ENCODE measurements around the gene GALNT18.

DNA sequence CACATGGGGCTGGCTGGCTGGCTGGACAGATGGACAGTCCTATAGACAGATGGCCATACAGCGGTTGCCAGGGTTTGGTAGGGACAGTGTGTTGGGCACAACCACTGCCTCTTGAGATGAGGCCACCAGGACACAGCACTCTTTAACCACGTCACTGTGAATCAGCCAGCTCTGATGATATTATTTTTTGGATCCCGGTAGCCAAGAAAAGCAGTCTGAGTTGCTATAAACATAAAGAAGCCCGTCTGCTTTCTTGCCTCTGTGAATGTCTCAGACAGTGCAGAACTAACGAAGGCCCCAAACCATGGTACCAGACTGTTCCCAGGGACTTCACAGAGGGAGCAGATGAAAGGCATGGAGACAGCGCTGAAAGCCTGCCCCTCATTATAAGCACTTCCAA is 152.9 kb downstream of the GALNT18 start:
- no peak for TF ChIP-seq CTCF (conservative IDR thresholded peaks at IDR 0.05; ENCODE audit: low read length)
- TF ChIP-seq EZH2phosphoT487 (IDR thresholded peaks at IDR 0.05; ENCODE audit: borderline replicate concordance, low read depth, low read length), result no peak

Measured in OCI-LY7 (cell line).